Measurements from ENCODE around the gene GRAMD2B.
"Not testable (repeated sequence)": the region's sequence is repeated elsewhere in the genome, so short reads cannot be mapped to it uniquely, and the experiment has no call there.

GRAMD2B gene, protein sequence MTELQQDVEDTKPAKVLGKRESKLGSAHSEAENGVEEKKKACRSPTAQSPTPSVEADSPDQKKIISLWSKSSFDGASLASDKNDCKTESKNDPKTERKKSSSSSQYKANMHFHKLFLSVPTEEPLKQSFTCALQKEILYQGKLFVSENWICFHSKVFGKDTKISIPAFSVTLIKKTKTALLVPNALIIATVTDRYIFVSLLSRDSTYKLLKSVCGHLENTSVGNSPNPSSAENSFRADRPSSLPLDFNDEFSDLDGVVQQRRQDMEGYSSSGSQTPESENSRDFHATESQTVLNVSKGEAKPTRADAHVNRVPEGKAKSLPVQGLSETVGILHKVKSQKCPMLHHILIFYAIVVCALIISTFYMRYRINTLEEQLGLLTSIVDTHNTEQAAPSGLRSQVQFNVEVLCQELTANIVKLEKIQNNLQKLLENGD

DNA sequence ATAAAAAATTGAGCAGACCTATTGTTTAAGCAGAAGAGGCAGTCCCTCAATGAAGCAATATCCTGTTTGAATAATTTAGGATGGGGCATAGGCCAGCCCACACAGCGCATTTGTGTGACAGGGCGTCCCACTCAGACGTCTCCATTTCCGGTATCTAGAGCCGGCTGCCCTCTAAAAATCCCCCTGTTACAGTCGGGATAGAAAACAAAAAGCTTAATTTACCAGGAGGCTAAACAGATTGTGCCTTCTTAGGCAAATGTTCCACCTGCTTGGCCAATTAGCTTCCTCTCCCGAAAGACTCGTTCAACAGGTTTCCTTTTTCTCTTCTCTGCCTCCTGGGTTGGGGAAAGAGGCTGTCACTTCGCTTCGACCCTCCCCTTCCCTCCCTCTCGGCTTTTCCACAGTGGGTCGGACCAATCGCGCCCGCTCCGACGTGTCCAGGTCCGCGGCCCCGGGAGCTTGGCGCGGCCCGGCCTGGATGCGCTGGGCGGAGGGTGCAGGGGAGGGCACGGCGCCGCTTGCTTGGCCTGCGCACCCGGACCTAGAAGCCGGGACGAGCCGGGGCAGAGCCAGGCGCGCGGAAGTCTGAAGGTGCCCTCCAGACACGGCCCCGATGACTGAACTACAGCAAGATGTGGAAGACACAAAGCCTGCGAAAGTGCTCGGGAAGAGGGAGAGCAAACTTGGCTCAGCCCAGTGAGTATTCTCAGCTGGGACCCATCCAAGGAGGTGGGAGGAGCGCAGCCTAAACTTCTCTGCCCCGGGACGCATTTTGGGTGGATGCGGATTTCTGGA, at the start of gene GRAMD2B:
Gene GRAMD2B, plus strand, starts transcription at position 416 of the 795 bp plus-strand sequence. Its CDS starts 198 bp downstream, at position 614.
- peak; percentile 94 for DNase-seq

DNA sequence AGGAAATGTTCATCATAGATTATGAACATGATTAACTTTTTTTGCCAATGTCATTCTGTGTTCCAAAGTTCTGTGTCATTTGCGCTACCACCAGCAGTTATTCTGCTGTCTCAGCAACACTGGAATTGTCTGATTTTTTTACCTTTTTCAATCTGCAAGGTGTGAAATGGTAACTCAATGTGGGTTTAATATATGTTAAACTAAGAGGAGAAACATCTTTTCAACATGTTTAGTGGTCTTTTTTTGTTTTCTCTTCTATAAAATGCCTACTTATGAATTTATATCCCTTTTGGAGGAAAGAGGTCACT, 49.1 kb upstream of the GRAMD2B start:
- no peak for DNase-seq

DNA sequence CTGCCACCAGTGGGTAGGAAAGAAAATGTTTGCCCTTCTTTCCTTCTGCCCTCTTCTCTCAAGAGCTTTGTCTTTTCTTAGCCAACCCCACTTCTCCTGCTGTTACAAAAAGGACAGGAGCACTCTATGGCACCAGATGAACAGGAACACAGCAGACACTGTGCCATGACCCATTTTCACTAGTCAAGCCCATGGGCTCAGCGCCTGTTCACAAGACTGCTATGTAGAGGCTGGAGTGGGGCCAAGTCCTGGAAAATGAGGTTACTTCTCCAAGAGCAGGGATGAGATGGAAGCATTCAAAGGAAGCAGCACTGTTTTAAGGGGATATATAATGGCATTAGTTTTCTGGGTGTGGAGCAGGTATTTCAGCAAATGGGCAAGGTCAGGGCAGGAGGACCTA, 46.8 kb upstream of the GRAMD2B start:
- DNase-seq: no peak

DNA sequence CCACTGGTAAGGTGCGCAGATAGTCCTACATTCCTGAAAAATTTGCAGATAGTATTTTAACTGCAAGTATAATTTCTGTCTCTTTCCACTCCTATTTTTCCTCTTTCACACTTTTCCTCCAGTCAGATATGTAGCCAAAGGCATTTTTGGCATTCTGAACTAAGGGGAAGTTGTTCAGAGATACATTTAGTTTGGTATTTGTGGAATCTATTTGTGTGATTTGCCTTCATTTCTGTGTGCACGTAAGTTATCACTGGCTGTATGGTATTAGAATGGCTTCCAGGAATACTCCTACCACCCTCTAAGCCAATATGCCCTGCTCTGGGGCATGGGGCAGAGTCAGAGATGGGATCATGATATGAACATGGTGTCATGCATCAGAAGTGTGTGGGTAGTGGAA, 45.8 kb upstream of the GRAMD2B start:
- DNase-seq: peak; percentile 59

DNA sequence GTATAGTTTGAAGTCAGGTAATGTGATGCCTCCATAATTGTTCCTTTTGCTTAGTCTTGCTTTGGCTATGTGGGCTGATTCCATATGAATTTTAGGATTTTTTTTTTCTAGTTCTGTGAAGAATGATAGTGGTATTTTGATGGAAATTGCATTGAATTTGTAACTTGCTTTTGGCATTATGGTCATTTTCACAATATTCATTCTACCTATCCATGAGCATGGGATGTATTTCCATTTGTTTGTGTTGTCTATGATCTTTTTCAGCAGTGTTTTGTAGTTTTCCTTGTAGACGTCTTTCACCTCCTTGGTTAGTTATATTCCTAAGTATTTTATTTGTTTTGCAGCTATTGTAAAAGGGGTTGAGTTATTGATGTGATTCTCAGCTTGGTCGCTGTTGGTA, 42.9 kb upstream of the GRAMD2B start:
- not testable (repeated sequence) for DNase-seq

DNA sequence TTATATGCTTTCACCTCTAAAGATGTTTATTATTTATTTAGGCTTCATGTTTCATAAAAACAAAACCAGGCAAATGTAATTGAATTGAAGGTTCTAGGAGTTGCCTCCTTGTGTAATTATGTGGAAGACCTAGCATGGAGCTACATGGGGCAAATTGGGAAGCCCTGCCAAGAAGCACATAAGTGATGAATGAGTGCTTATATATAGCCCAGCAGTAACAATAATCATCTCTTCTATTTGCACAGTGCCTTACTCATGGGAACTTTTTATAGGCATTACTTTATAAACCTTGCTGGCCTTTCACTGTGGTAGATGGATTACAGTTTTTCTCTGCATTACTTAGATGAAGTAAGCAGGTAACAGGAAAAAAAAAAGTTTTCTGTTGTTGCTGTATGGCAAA, 40.0 kb upstream of the GRAMD2B start:
- DNase-seq: no peak

DNA sequence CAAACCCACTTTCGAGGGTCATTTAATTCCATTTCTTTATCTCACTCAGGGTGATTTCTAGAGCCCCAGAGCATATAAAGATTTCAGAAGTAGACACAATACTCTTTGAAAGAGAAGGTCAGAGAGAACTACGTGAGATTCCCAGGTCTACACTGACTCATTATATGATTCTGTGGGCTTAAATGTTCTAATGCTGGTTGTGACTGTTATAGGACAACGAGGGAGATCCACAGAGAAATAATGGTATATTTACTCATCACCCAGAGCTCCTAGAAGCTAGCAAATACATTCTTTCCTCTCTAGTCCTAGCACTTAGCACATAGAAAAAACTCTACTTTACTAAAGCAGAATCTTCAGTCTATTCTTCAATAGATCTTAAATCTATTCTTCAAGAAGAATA, 39.4 kb upstream of the GRAMD2B start:
- DNase-seq: peak; percentile 40

DNA sequence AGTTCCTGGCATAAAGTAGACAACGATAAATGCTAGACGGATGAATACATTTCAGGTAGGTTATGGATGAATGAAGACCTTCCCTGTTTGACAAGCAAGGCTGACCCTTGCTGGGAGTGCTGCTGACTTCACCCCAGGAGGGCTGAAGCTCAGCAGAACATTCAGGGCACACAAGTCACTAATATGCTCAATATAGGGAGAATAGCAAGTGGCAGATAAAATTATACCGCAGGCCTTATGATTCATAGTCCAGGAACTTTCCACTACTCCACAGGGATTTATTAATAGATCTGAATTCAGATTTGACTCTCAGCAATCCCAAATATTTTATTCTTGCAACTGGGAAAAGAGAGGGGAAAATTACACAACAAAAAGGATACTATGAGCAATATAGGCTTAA, 38.2 kb upstream of the GRAMD2B start:
- DNase-seq: peak; percentile 94

DNA sequence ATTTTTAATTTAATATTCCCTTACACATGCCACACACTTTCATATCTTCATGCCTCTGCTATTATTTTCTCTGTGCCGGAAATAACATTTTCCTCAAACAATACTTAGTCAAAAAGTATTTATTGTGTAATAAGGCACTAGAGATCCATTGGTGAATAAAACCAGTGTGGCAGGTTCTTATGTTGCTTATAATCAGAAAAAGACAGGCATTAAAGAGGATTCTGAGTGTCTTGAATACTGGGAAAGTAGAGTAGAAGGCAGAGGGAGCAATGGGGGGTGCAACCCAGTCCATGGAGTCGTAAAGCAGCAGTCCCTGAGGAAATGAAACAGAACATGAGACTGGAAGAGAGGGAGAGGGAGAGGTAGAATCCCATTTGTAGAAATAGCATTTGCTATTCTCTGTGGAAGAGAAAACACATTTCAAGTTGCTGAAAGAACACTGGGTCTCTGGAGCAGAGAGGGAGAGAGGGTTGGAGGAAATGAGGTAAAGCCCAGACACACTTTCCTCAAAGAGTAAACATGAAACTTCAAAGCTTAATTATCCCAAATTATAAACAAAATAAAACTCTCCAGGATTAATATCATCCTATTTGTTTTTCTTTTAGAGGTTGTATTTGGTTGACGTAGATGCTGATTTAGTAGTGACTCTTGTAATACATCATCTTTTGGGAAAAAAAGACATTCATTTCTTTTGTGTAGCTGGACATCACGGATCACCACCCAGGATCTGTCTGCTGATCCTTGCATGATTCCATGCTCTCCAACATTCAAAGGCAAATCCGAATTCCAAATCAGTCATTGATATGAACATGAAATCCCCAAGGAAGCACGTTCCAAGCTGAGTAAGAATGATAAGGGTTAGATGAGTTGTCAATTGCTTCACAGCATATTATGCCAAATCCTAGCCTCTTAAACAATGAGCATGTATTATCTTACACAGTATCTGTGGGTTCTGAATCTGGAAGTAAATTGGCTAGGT, 37.4 kb upstream of the GRAMD2B start:
- DNase-seq: no peak

DNA sequence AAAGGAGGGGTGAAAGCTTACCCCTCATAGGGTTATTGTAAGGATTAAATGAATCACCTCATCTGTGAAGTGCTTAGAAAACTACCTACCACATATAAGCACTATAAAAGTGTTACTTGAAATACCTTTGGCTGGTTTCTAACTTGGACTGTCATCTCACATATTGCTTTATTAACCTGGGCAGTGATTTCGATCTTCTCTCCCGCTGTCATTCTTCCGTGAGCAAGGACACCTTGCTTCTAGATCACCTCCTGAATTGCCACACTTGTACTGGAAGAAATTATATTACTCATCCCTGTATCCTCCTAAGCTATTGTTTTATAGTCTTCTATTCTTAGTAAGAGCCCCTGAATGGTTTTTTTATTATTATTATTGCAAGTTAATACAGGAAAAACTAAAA, 34.0 kb upstream of the GRAMD2B start:
- DNase-seq: no peak

DNA sequence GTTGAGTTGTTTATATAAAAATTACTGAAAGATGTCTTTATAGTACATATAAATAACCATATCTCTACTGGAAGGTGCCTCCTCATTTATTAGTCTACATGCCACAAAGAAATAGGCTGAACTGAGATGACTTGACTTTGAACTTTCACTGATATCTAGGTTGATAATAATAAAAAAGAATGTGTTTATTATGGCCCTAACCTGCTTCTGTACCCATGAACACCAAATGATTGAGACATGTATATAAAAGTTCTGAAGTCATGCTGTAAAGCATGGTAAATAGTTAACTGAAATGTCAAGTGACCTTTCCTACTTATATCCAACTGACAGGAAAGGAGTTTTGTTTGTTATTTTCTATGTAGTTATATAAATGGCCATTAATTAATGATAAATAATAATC, 33.2 kb upstream of the GRAMD2B start:
- DNase-seq: no peak

DNA sequence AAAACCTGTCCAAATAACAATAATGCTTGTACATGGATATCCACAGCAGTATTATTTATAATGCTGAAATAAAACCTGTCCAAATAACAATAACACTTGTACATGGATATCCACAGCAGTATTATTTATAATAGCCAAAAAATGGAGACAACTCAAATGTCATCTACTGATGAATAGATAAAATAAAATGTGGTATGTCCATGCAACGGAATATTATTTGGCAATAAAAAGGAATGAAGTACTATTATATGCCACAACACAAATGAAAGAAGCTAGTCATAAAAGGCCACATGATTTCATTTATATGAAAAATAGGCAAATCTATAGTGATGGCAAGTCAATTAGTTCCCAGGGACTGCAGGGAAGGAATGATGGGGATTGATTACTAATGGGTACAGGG, 31.8 kb upstream of the GRAMD2B start:
- DNase-seq: no peak

DNA sequence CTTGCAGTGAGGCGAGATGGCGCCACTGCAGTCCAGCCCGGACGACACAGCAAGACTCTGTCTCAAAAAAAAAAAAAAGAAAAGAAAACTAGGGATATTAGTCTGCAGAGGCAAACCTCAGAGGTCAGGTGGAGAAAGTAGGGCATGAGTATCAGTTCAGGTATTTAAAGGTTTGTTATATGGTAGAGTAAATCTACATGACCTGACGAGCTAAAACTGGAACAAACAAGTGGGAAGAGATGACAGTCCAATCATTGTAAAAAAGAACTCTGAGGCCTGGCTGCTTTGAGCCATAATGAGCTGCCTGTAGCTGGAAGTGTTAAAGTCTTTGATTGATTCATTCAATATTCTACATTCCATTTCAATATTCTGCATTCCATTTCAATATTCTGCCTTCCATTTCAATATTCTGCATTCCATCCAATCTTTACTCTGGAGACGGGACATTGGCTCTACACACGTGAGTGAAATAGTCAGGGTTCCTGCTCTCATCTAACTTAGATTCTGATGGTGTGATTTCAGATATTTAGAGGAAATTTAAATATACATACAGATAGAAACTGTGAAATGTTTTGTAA, 28.9 kb upstream of the GRAMD2B start:
- no peak for DNase-seq

DNA sequence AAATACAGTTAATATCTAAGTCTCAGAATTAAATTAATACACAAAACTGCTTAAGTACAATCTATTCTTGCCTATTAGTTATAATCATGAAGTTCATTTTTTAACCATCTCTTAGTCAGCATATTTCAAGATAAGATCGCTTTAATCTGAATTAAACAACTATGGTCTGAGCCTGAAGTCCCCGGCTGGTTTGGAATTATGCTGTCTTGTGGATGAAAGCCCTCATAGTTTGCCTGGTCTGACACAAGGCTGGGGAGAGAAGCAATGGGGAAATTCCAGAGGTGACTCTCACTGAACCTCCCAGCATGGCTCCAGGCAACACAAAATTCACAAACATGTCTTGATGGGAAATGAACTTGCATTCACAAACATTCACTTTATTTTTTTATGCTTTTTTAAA, 28.0 kb upstream of the GRAMD2B start:
- peak; percentile 73 for DNase-seq

DNA sequence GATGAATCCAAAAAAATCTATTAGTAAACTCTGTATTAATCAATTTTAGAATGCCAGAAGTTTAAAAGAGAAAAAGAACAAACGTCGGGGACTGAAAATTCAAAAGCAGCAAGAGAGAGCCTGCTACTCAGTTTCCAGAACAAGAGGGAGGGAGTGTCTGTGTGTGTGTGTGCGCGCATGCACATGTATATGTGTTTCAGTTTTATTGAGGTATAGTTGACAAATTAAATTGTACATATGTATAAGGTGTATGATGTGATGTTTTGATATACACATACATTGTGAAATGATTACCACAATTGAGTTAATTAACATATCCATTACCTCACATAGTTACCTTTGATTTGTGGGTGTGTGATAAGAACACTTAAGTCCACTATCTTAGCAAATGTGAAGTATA, 27.6 kb upstream of the GRAMD2B start:
- no peak for DNase-seq

DNA sequence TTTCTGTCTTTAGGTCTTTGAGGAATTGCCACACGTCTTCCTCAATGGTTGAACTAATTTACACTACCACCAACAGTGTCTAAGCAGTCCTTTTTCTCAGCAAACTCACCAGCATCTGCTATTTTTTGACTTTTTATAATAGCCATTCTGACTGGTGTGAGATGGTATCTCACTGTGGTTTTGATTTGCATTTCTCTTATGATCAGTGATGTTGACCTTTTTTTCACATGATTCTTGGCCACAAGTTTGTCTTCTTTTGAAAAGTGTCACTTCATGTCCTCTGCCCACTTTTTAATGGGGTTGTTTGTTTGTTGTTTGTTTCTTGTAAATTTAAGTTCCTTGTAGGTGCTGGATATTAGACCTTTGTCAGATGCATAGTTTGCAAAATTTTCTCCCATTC, 26.5 kb upstream of the GRAMD2B start:
- DNase-seq: not testable (repeated sequence)

DNA sequence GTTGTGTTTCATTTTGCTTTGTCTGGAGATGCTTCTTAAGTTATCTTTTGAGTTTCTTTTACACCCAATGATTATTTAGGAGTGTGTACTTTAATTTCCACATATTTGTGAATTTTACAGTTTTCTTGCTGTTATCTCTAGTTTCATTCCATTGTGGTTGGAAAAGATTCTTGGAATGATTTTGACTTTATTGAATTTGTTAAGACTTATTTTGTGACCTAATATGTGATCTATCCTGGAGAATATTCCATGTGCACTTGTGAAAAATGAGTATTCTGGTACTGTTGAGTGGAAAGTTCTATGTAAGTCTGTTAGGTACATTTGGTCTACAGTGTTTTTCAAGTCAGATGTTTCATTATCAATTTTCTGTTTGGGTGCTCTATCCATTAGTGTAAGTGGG, 24.4 kb upstream of the GRAMD2B start:
- no peak for DNase-seq

DNA sequence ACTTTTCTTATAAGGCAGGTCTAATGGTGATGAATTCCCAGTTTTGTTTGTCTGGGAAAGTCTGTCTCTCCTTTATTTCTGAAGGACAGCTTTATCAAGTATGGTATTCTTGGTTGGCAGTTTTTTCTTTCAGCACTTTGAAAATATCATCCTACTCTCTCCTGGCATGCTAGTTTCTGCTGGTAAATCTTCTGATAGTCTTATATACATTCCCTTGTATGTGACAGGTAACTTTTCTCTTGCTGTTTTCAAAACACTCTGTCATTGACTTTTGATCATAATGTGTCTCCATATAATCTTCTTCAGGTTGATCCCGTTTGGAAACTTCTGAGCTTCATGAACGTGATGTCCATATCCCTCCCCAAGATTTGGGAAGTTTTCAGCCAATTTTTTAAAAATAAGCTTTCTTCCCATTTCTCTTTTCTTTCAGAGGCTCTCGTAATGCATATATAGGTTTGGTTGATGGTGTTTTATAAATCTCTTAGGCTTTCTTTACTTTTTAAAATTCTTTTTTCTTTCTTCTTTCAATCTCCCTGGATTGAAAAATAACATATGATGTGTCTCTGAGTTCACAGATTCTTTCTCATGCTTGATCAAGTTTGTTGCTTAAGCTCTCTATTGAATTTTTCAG, 22.5 kb upstream of the GRAMD2B start:
- no peak for DNase-seq

DNA sequence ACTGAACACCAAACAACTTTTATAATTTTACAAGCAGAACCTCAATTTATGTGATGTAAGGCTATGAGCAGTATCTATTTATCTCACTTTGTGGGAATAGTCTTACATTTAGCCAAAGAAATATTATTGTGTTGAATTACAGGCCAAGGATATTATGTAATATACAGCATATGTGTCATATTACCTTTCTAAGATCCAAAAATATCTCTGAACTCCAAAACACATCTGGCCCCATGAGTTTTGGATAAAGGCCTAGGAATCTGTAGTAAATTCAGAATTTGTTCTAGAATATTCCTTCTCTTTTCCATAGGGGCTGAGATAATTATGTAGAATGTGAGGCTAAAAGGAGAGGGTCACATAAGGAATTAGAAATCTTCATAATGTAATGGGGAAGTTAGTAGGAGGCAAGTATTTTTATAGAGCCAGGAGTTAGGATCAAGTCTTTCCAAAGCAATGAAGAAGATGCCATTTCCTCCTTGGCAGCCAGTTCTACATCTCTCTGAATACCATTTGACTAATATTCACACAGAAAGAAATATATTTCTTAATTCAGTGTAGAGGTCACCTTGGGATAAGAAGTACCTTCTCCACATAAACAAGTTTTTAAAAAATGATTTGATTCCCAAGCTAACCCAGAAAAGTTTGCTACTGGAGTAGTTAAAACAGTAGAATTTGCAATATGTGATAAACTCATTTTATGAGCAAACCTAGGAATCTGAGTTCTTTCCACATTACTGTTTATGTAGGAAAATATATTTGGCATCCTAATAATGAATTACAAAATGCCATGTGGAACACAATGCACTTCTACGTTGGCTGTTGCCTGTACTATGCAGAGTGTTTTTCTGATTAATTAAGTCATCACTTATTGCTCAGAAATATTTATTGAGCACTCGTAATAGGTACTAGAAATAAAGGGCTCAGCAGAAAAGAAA, 20.3 kb upstream of the GRAMD2B start:
- no peak for DNase-seq

DNA sequence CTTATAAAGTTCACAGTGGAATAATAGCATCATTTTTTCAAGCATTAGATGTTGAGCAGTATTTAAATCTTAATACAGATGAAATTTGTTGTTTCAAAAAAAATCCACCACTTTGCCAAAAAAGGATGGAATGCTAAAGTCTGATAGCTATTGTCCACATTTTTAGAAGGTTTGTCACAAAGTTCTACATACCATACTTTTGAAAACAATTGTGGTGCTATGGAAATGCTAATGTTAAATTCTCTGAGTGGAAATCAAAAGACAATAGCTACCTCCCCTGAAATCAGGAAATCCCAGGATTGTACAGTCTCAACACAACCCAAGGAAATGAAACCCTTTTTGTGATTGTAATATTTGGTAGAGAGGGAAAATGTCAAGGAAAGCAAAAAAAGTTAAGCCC, 19.3 kb upstream of the GRAMD2B start:
- DNase-seq: peak; percentile 58

DNA sequence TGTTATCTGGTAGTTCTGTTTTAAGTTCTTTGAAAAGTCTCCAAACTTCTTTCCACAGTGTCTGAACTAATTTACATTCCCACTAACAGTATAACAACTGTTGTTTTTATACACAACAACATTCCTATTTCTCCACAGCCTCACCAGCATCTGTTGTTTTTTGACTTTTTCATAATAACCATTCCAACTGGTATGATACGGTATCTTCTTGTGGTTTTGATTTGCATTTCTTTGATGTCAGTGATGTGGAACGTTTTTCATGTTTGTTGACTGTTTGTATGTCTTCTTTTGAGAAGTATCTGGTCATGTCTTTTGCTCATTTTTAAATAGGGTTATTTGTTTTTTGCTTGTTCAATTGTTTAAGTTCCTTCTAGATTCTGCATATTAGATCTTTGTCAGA, 12.6 kb upstream of the GRAMD2B start:
- DNase-seq: no peak

All from EL (cell line).